Subcutaneous adipose tissue (tissue), 4 donors: ENCODE measurements around the gene SCARB1. TPM values are rescaled to one million over a fixed set of nuclear protein-coding genes. Genes with fewer than 3 reads are reported as not detected.

Experiments
- CTCF ChIP-seq: fragments of 450-650 bp; IDR thresholded peaks from one replicate; pipeline ENCODE4 v1.5.1; 2016; ENCODE audit warnings: low read depth, mild to moderate bottlenecking, control low read depth, antibody characterized with exemption, moderate library complexity
- total RNA-seq, 4 donors: library from RNA; depleted of rRNA; stranded (reverse); fragments of >200 nt; gene quantifications; one replicate each; pipeline ENCODE4 v1.1.0, GENCODE V29; 2016

The SCARB1 gene
- total RNA-seq, 4 donors from 2014 or later, result 26.6 to 58.6 (median 38.2) TPM

- no peak for TF ChIP-seq CTCF
These were observed 46.3 kb downstream of the SCARB1 start for GRCh38 chr12:124817076-124818000.

GRCh38 chr12:124816295-124816854, 47.3 kb downstream of the SCARB1 start:
- no peak for TF ChIP-seq CTCF

- no peak for TF ChIP-seq CTCF
These were observed 48.7 kb downstream of the SCARB1 start for GRCh38 chr12:124814741-124815613.

GRCh38 chr12:124813782-124814181, 49.9 kb downstream of the SCARB1 start:
- no peak for TF ChIP-seq CTCF

GRCh38 chr12:124812979-124813378, 50.7 kb downstream of the SCARB1 start:
- no peak for TF ChIP-seq CTCF

GRCh38 chr12:124812356-124812755, 51.3 kb downstream of the SCARB1 start:
- TF ChIP-seq CTCF, result no peak

- no peak for TF ChIP-seq CTCF
These were observed 52.0 kb downstream of the SCARB1 start for GRCh38 chr12:124811633-124812032.
